H9 (cell line): ENCODE measurements around the gene CFAP119. TPM values are rescaled to one million over a fixed set of nuclear protein-coding genes. Genes with fewer than 3 reads are reported as not detected.
A peak's percentile ranks its signal among the peaks of the same experiment; 100 is the strongest.

Experiments
- DNase-seq: peaks from one replicate; pipeline ENCODE4 v3.0.0-alpha.2; 2017
- H2AFZ ChIP-seq: one replicate; pipeline ENCODE4 v1.6.1; 2013; ENCODE audit warnings: mild to moderate bottlenecking, low read length, control low read depth, moderate library complexity
- H2AK5ac ChIP-seq: 2 replicates; pipeline ENCODE4 v1.6.1; 2013; ENCODE audit warnings: low read length, control low read depth, mixed read lengths; ENCODE audit not compliant: insufficient read length
- H2BK120ac ChIP-seq: one replicate; pipeline ENCODE4 v1.6.1; 2013; ENCODE audit warnings: low read depth, mild to moderate bottlenecking, low read length, control low read depth, inconsistent platforms; ENCODE audit not compliant: poor library complexity, severe bottlenecking
- H2BK12ac ChIP-seq: 2 replicates; pipeline ENCODE4 v1.6.1; 2013; ENCODE audit warnings: low read length, control low read depth, mixed read lengths, low read depth; ENCODE audit not compliant: insufficient read length
- H2BK15ac ChIP-seq: 2 replicates; pipeline ENCODE4 v1.6.1; 2013; ENCODE audit warnings: low read depth, low read length, control low read depth
- H2BK20ac ChIP-seq: one replicate; pipeline ENCODE4 v1.6.1; 2013; ENCODE audit warnings: low read depth, mild to moderate bottlenecking, low read length, control low read depth, inconsistent platforms; ENCODE audit not compliant: poor library complexity, severe bottlenecking
- H2BK5ac ChIP-seq: 2 replicates; pipeline ENCODE4 v1.6.1; 2013; ENCODE audit warnings: low read length, control low read depth, mixed read lengths; ENCODE audit not compliant: insufficient read length
- H3K14ac ChIP-seq: 2 replicates; pipeline ENCODE4 v1.6.1; 2013; ENCODE audit warnings: low read length, control low read depth; ENCODE audit not compliant: insufficient read depth
- H3K18ac ChIP-seq: 2 replicates; pipeline ENCODE4 v1.6.1; 2013; ENCODE audit warnings: low read depth, mild to moderate bottlenecking, mixed read lengths, low read length, control low read depth; ENCODE audit not compliant: insufficient read length
- H3K23ac ChIP-seq: 2 replicates; pipeline ENCODE4 v1.6.1; 2013; ENCODE audit warnings: low read length, control low read depth, mixed read lengths, low read depth; ENCODE audit not compliant: insufficient read length
- H3K23me2 ChIP-seq: 2 replicates; pipeline ENCODE4 v1.6.1; 2013; ENCODE audit warnings: low read depth, mild to moderate bottlenecking, mixed read lengths, low read length, control low read depth; ENCODE audit not compliant: insufficient read length, poor library complexity, severe bottlenecking
- H3K27ac ChIP-seq: 2 replicates; pipeline ENCODE4 v1.5.1; 2013; ENCODE audit warnings: low read length, control low read depth, mixed read lengths, low read depth; ENCODE audit not compliant: insufficient read length
- H3K27me3 ChIP-seq: 2 replicates; pipeline ENCODE4 v1.6.1; 2013; ENCODE audit warnings: low read length, control low read depth, inconsistent platforms; ENCODE audit not compliant: insufficient read depth
- H3K4ac ChIP-seq: 2 replicates; pipeline ENCODE4 v1.6.1; 2013; ENCODE audit warnings: low read depth, mild to moderate bottlenecking, control low read depth, inconsistent platforms, low read length, moderate library complexity
- H3K4me1 ChIP-seq: 2 replicates; pipeline ENCODE4 v1.6.1; 2013; ENCODE audit warnings: low read length, control low read depth, inconsistent platforms; ENCODE audit not compliant: insufficient read depth
- H3K4me2 ChIP-seq: 2 replicates; pipeline ENCODE4 v1.6.1; 2013; ENCODE audit warnings: low read length, control low read depth, mixed read lengths; ENCODE audit not compliant: insufficient read length, insufficient read depth
- H3K56ac ChIP-seq: 2 replicates; pipeline ENCODE4 v1.6.1; 2013; ENCODE audit warnings: low read depth, mild to moderate bottlenecking, mixed read lengths, low read length, control low read depth; ENCODE audit not compliant: insufficient read length
- H3K79me1 ChIP-seq: 2 replicates; pipeline ENCODE4 v1.6.1; 2013; ENCODE audit warnings: low read depth, mild to moderate bottlenecking, moderate library complexity, low read length, control low read depth, inconsistent platforms; ENCODE audit not compliant: insufficient read depth, poor library complexity, severe bottlenecking
- H3K79me2 ChIP-seq: 2 replicates; pipeline ENCODE4 v1.6.1; 2013; ENCODE audit warnings: low read length, control low read depth, inconsistent platforms; ENCODE audit not compliant: insufficient read depth
- H3K9ac ChIP-seq: 2 replicates; pipeline ENCODE4 v1.6.1; 2013; ENCODE audit warnings: low read length, control low read depth, mixed read lengths; ENCODE audit not compliant: insufficient read length; ENCODE audit errors: extremely low read depth
- H3K9me3 ChIP-seq: one replicate; pipeline ENCODE4 v1.6.1; 2013; ENCODE audit warnings: low read depth, low read length, inconsistent platforms; ENCODE audit not compliant: control insufficient read depth
- H3T11ph ChIP-seq: one replicate; pipeline ENCODE4 v1.6.1; 2013; ENCODE audit warnings: mild to moderate bottlenecking, low read length, control low read depth, inconsistent platforms
- H4K20me1 ChIP-seq: one replicate; pipeline ENCODE4 v1.6.1; 2013; ENCODE audit not compliant: control insufficient read depth, insufficient read length, insufficient read depth
- H4K5ac ChIP-seq: 2 replicates; pipeline ENCODE4 v1.6.1; 2013; ENCODE audit warnings: low read depth, mild to moderate bottlenecking, mixed read lengths, low read length, control low read depth; ENCODE audit not compliant: insufficient read length
- H4K8ac ChIP-seq: replicated peaks from 2 replicates; pipeline ENCODE4 v1.6.1; 2013; ENCODE audit warnings: low read length, control low read depth, mixed read lengths, low read depth; ENCODE audit not compliant: insufficient read length
- H4K91ac ChIP-seq: 2 replicates; pipeline ENCODE4 v1.6.1; 2013; ENCODE audit warnings: low read depth, mild to moderate bottlenecking, moderate library complexity, mixed read lengths, low read length, control low read depth; ENCODE audit not compliant: insufficient read length
- H3K27ac Mint-ChIP-seq, 3 experiments: 2 replicates in 2 of 3; 3 replicates in 1 of 3; pipeline ENCODE4 v1.8.0; 2020 to 2021; ENCODE audit warnings: mixed read lengths in 3 of 3, mild to moderate bottlenecking in 1 of 3, moderate library complexity in 1 of 3
- H3K27me3 Mint-ChIP-seq: 2 replicates; pipeline ENCODE4 v1.8.0; 2021; ENCODE audit warnings: low read depth, mild to moderate bottlenecking, moderate library complexity, mixed read lengths
- H3K36me3 Mint-ChIP-seq, 3 experiments: 2 replicates in 2 of 3; 3 replicates in 1 of 3; pipeline ENCODE4 v1.8.0; 2020 to 2021; ENCODE audit warnings: low read depth in 3 of 3, mixed read lengths in 3 of 3; ENCODE audit not compliant: insufficient read depth in 1 of 3
- H3K4me1 Mint-ChIP-seq, 2 experiments: 2 replicates each; pipeline ENCODE4 v1.8.0; 2020; ENCODE audit warnings: mixed read lengths in 2 of 2
- H3K4me3 Mint-ChIP-seq, 2 experiments: 2 replicates in 1 of 2; 3 replicates in 1 of 2; pipeline ENCODE4 v1.8.0; 2020 to 2021; ENCODE audit warnings: mild to moderate bottlenecking in 2 of 2, mixed read lengths in 2 of 2, moderate library complexity in 1 of 2
- H3K9me3 Mint-ChIP-seq, 2 experiments: 2 replicates in 1 of 2; 3 replicates in 1 of 2; pipeline ENCODE4 v1.8.0; 2020; ENCODE audit warnings: mild to moderate bottlenecking in 2 of 2, mixed read lengths in 2 of 2, moderate library complexity in 1 of 2
- WGBS: extraction: QIAGEN DNeasy Blood & Tissue Kit; methylation state at CpG from one replicate; pipeline ENCODE4 v1.1.7; 2013; ENCODE audit warnings: missing lambda C conversion rate, low lambda C conversion rate, mixed read lengths; ENCODE audit not compliant: insufficient read length; ENCODE audit errors: extremely low coverage; 5-methylcytosine and 5-hydroxymethylcytosine counted together
- total RNA-seq: library from RNA; stranded (reverse); gene quantifications from 2 replicates; pipeline ENCODE4 v1.2.1, GENCODE V29; 2021
- TF ChIP-seq, protein P1 (sequence below): fragments of 200-600 bp; sonication (generic); conservative IDR thresholded peaks from 3 replicates; pipeline ENCODE4 v1.8.0; 2021; ENCODE audit warnings: antibody characterized with exemption, mild to moderate bottlenecking

CFAP119 gene
- total RNA-seq, 1 experiment from 2014 or later: 5.4 TPM

DNA sequence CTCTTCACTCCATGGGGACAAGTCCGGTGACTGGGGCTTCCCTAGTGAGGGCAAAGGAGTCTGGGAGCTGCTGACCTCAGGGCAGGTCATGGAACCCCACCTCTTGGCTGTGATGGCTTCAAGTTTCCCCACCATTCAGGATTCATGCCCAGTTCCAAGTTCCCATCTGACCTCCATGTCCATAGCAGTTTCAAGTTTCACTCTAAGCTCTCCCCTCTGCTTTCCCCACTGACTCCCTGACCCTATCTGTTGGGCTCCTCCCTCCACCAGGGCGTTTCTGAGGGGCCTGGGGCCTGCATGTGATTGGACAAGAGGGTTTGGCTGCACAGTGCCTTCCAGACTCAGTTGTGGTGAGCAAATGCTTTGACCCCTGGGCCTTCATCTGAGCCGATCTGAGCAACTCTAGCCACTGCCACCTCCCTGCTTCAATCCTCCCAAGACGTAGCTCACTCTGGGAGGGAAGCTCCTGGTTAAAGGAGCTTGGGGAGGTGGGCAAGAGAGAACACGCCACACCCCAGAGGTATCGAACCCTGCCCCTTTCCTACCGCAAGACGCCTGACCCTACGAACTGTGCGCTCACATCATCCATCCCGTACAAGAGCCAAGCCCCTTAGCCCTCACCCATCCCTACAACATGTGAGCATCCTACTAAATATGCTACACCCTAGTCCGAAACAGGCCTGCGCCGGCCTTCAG is 16.8 kb upstream of the CFAP119 start:
- Histone ChIP-seq H2BK12ac (no peak overlapping the region), H3K79me2 (no peaks in the 10 kb centered on the region), H2BK20ac (no peak overlapping the region), H3T11ph (no peak overlapping the region), H3K27me3 (no peaks in the 10 kb centered on the region), H2AK5ac (no peak overlapping the region), H3K9me3 (no peaks in the 10 kb centered on the region), H3K23me2 (peaks cover 4% of the 10 kb centered on the region), H2BK5ac (no peak overlapping the region), H4K5ac (no peak overlapping the region), H3K4ac (no peak overlapping the region), H2BK15ac (no peak overlapping the region), H3K27ac (no peak overlapping the region), H3K9ac (no peak overlapping the region), H4K8ac (no peak overlapping the region), H3K4me2 (no peak overlapping the region), H3K18ac (no peak overlapping the region), H2BK120ac (no peak overlapping the region), H2AFZ (no peak overlapping the region), H3K14ac (no peak overlapping the region), H3K23ac (no peak overlapping the region), H4K20me1 (peaks cover 3% of the 10 kb centered on the region), H3K79me1 (no peaks in the 10 kb centered on the region), H3K4me1 (no peaks in the 10 kb centered on the region), H3K56ac (no peak overlapping the region), H4K91ac (no peak overlapping the region)
- TF ChIP-seq, protein P1, sequence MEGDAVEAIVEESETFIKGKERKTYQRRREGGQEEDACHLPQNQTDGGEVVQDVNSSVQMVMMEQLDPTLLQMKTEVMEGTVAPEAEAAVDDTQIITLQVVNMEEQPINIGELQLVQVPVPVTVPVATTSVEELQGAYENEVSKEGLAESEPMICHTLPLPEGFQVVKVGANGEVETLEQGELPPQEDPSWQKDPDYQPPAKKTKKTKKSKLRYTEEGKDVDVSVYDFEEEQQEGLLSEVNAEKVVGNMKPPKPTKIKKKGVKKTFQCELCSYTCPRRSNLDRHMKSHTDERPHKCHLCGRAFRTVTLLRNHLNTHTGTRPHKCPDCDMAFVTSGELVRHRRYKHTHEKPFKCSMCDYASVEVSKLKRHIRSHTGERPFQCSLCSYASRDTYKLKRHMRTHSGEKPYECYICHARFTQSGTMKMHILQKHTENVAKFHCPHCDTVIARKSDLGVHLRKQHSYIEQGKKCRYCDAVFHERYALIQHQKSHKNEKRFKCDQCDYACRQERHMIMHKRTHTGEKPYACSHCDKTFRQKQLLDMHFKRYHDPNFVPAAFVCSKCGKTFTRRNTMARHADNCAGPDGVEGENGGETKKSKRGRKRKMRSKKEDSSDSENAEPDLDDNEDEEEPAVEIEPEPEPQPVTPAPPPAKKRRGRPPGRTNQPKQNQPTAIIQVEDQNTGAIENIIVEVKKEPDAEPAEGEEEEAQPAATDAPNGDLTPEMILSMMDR: no peak
- H3K4me3 Mint-ChIP-seq: peak overlapping the region in 1 of 2 experiments; percentile 46; a peak in 2 of 5 replicates
- H3K4me1 Mint-ChIP-seq: peaks cover 18 to 24% of the 10 kb centered on the region in 2 experiments
- H3K27me3 Mint-ChIP-seq: peaks cover 3% of the 10 kb centered on the region; the same call in 1 of the 2 replicates
- H3K9me3 Mint-ChIP-seq: no peaks in the 10 kb centered on the region
- peak; percentile 65 for DNase-seq
- H3K27ac Mint-ChIP-seq: peak overlapping the region in 2 of 3 experiments; percentile 76 to 88; a peak in 6 of 7 replicates
- no CpG with 5 or more reads among the region's 14 CpGs for WGBS
- H3K36me3 Mint-ChIP-seq: peaks cover 12 to 36% (median 23%) of the 10 kb centered on the region in 3 experiments; a peak in 6 of 7 replicates
